H1 (cell line): ENCODE measurements around the gene SEMA6A.

Experiments used
- ATF3 ChIP-seq: IDR thresholded peaks from 2 replicates; pipeline ENCODE4 v1.6.1; 2011; ENCODE audit warnings: low read depth, mild to moderate bottlenecking, low read length; ENCODE audit not compliant: insufficient read depth
- CTCF ChIP-seq, 3 experiments: IDR thresholded peaks; 1 replicate in 2 of 3; 2 replicates in 1 of 3; pipeline versions ENCODE4 v1.5.1 to v1.6.1; 2011; ENCODE audit warnings: low read length in 3 of 3, mild to moderate bottlenecking in 3 of 3, inconsistent platforms in 2 of 3, low read depth in 1 of 3, moderate library complexity in 1 of 3; ENCODE audit not compliant: insufficient read depth in 1 of 3; ENCODE audit errors: control extremely low read depth in 1 of 3
- EGR1 ChIP-seq: IDR thresholded peaks from 2 replicates; pipeline ENCODE4 v1.6.1; 2011; ENCODE audit warnings: low read depth, low read length, borderline replicate concordance
- EZH2 ChIP-seq: fragments of 200-600 bp; sonication (generic); IDR thresholded peaks from 2 replicates; pipeline ENCODE4 v1.7.1; 2012; ENCODE audit warnings: low read depth, mild to moderate bottlenecking, moderate library complexity, low read length, inconsistent platforms; ENCODE audit not compliant: severe bottlenecking
- JUN ChIP-seq: IDR thresholded peaks from 2 replicates; pipeline ENCODE4 v1.6.1; 2011; ENCODE audit warnings: low read depth, mild to moderate bottlenecking, improper control_type of control experiment, low read length
- MAFK ChIP-seq: IDR thresholded peaks from 2 replicates; pipeline ENCODE4 v1.6.1; 2012; ENCODE audit warnings: low read depth, mild to moderate bottlenecking, improper control_type of control experiment, low read length
- POLR2A ChIP-seq, 2 experiments: IDR thresholded peaks; 1 replicate in 1 of 2; 2 replicates in 1 of 2; pipeline ENCODE4 v1.6.1; 2011; ENCODE audit warnings: low read depth in 2 of 2, low read length in 2 of 2, mild to moderate bottlenecking in 2 of 2; ENCODE audit errors: control extremely low read depth in 1 of 2
- POLR2AphosphoS5 ChIP-seq: IDR thresholded peaks from 2 replicates; pipeline ENCODE4 v1.6.1; 2011; ENCODE audit warnings: low read depth, low read length
- RAD21 ChIP-seq, 2 experiments: IDR thresholded peaks in 1 of 2; conservative IDR thresholded peaks in 1 of 2; 2 replicates each; pipeline ENCODE4 v1.6.1; 2011; ENCODE audit warnings: low read depth in 2 of 2, low read length in 2 of 2, improper control_type of control experiment in 1 of 2, inconsistent platforms in 1 of 2, mild to moderate bottlenecking in 1 of 2, moderate library complexity in 1 of 2
- RBBP5 ChIP-seq: IDR thresholded peaks from 2 replicates; pipeline ENCODE4 v1.7.1; 2012; ENCODE audit warnings: low read depth, mild to moderate bottlenecking, inconsistent platforms, low read length, moderate library complexity, borderline replicate concordance
- SIRT6 ChIP-seq: IDR thresholded peaks from one replicate; pipeline ENCODE4 v1.7.1; 2012; ENCODE audit warnings: low read length, inconsistent platforms
- SUZ12 ChIP-seq: fragments of 200-600 bp; sonication (generic); IDR thresholded peaks from 2 replicates; pipeline ENCODE4 v1.6.1; 2012; ENCODE audit warnings: mild to moderate bottlenecking, inconsistent platforms, low read length, moderate library complexity, mixed read lengths
- TCF12 ChIP-seq: IDR thresholded peaks from 2 replicates; pipeline ENCODE4 v1.6.1; 2011; ENCODE audit warnings: low read depth, mild to moderate bottlenecking, low read length
- YY1 ChIP-seq: IDR thresholded peaks from 2 replicates; pipeline ENCODE4 v1.6.1; 2011; ENCODE audit warnings: low read depth, mild to moderate bottlenecking, low read length

DNA sequence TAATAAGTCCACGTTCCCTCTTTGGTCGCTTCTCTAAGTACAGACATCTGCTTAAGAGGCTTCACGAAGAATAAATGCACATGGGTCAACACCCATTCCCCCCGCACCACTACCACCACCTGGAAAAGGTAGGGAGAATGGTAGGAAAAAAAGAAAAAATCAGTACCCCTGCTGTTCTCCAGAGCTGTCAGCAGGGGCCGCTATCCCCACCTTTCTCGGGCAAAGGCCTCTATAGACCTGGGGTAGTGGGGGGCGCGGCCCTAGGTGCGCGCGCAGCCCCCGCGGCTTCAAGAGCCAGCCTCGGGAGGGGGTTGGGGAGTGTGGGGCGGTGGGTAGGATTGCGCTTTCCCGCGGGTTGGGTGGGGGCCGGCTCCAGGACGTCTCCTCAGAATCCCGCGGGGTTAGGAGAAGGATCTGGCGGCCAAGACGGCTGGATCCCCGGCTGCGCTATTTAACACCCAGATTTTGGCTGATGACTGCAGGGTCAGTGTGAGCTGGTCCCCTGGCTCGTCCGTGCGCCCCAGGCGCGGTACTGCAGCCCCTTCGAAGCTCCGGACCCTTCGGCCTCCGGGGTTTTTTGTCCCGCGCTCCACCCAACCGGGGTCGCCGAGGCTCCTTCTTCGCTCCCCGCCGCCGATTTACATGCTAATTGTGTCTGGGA, 1.6 kb upstream of the SEMA6A start:
- TF ChIP-seq POLR2AphosphoS5 (0 out of 2 replicates have a peak, but pooled peaks have one; percentile 13), EGR1 (no peak), SUZ12 (no peak), POLR2A (IDR thresholded peaks at IDR 0.05; ENCODE audit: control extremely low read depth in 1 of 2, low read depth in 2 of 2, low read length in 2 of 2) (peak in 1 of 2 experiments; percentile 56), EZH2 (no peak), CTCF (IDR thresholded peaks at IDR 0.05; ENCODE audit: control extremely low read depth in 1 of 3, insufficient read depth in 1 of 3, low read depth in 1 of 3, low read length in 3 of 3) (peak; percentile 81 to 88 (median 83)), YY1 (0 out of 2 replicates have a peak, but pooled peaks have one; percentile 25), TCF12 (0 out of 2 replicates have a peak, but pooled peaks have one; percentile 48), MAFK (no peak), RBBP5 (no peak), RAD21 (IDR thresholded peaks at IDR 0.05 in 1 of 2, conservative IDR thresholded peaks at IDR 0.05 in 1 of 2; ENCODE audit: low read depth in 2 of 2, low read length in 2 of 2) (peak; percentile 94 to 95), JUN (no peak), SIRT6 (no peak), ATF3 (no peak)
